HG02870 (cell line): ENCODE data around the gene MFF.

Experiments used
- ATAC-seq: cut with Tn5 transposase; IDR thresholded peaks from one replicate; pipeline ENCODE4 v1.9.1; 2021; ENCODE audit warnings: mild to moderate bottlenecking, moderate library complexity; ENCODE audit not compliant: unreplicated experiment

Gene MFF

DNA sequence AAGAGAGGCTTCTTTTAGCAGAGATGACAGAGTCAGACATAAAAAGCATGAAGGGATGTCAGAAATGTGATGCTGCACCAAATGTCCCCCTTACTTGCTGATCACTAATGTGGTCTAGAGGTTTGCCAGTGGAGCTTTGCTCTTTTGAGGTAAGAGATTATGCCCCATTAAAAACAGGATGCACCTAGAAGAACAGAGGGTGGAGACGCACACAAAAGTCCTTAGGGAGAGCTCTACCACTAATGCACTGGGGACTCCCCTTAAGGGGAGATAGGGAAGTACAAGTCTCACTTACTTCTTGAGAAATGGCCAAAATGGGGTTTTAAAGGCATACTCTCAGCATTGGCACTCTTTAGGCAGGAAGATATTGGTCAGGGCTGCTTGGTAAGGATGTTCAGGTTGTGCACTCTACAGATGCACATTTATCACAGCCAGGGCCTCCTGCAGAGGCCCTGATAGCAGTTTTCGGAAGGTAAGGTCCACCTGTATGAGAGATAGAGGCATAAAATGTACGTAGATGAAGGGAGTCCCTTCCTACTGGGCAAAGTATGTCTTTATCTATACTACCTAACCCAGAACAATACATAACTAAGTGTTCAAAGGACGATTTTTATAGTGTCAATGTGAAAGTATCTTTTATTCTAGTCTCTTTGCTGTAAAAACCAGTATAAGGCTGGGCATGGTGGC lies 79.7 kb downstream of the MFF start:
- ATAC-seq: no peak

DNA sequence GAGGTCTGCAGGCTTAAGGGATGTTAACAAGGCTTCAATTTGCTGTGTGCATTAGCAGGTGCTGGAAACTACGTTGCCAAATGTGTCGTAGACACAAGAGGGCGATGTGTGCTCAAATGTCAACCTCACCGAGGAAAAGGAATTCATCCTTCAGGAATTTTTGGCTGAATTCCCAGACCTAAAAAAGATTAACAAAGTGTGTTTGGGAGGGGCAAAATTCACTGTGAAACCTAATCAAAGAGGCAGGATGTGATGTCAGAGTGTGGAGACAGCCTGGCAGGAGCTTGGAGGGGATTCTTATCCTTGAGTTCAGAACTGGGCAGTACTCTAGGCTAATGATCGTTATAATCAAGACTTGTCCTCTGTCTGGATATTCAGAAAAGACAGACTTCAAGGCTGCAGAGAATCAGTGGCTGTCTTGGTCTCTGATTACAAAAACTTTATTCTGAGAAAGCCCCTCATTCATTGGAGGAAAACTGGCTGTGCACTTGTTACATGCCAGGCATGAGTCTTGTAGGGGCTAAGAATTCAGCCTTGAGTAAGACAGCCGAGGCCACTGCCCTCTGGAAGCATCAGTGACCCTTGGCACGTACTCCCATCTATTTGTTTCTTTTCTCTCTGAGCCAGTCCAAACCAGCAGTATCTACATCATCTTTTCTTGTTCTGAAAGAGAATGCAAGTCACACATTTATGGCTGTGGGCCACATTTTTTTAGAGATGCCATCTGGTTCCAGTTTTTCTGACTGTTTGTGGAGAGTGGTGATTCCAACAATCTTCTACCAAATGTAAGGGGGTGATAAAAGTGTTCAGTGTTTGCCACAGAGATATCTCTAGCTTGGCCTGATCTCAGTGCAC lies 81.4 kb downstream of the MFF start:
- ATAC-seq: peak; percentile 39
